Measurements from ENCODE around the gene RAD51B. TPM values are rescaled to one million over a fixed set of nuclear protein-coding genes. Genes with fewer than 3 reads are reported as not detected.

The RAD51B gene
- total and polyA plus RNA-seq, 4 donors = 2.8 to 39.6 (median 13.3) TPM; not detected in 1

GRCh38 chr14:68587931-68588330, 768.4 kb downstream of the RAD51B start:
- no peaks in the 10 kb centered on the region for H3K36me3 ChIP-seq (ENCODE audit: control insufficient read depth in 1 of 2, insufficient read depth in 2 of 2, low read length in 1 of 2)
- no peaks in the 10 kb centered on the region for H3K4me1 ChIP-seq (ENCODE audit: control insufficient read depth in 1 of 2, insufficient read depth in 2 of 2, low read length in 2 of 2)
- no peaks in the 10 kb centered on the region for H3K27me3 ChIP-seq (ENCODE audit: control insufficient read depth in 1 of 2, insufficient read depth in 2 of 2, low read length in 1 of 2)
- intact Hi-C loops (cut with DNase I) = no loop called here
- ATAC-seq (ENCODE audit: low FRiP score) (no peak), DNase-seq (no peak)
- H3K4me3 ChIP-seq (ENCODE audit: low read length in 2 of 2) = no peak overlapping the region
- no peak overlapping the region for H3K27ac ChIP-seq (ENCODE audit: low read depth in 1 of 2, low read length in 2 of 2)
- 94 to 95% methylated on average over 6 of the region's 6 CpGs for WGBS, 2 donors
- H3K9me3 ChIP-seq (ENCODE audit: control insufficient read depth, low read length) = no peaks in the 10 kb centered on the region

- peak; percentile 73 for ATAC-seq (ENCODE audit: low FRiP score)
- DNase-seq = no peak
- no peaks in the 10 kb centered on the region for H3K9me3 ChIP-seq (ENCODE audit: control insufficient read depth, low read length)
- H3K4me3 ChIP-seq (ENCODE audit: low read length in 2 of 2) = no peak overlapping the region
- no peaks in the 10 kb centered on the region for H3K36me3 ChIP-seq (ENCODE audit: control insufficient read depth in 1 of 2, insufficient read depth in 2 of 2, low read length in 1 of 2)
- no peaks in the 10 kb centered on the region for H3K4me1 ChIP-seq (ENCODE audit: control insufficient read depth in 1 of 2, insufficient read depth in 2 of 2, low read length in 2 of 2)
- no peak overlapping the region for H3K27ac ChIP-seq (ENCODE audit: low read depth in 1 of 2, low read length in 2 of 2)
- WGBS, 2 donors = 59% methylated on average over 7 of the region's 7 CpGs
- no peaks in the 10 kb centered on the region for H3K27me3 ChIP-seq (ENCODE audit: control insufficient read depth in 1 of 2, insufficient read depth in 2 of 2, low read length in 1 of 2)
- intact Hi-C loops (cut with DNase I) = no loop called here
These were observed 770.0 kb downstream of the RAD51B start for GRCh38 chr14:68589447-68590200.

- ATAC-seq (ENCODE audit: low FRiP score) = no peak
- intact Hi-C loops (cut with DNase I) = no loop called here
These were observed 770.6 kb downstream of the RAD51B start for GRCh38 chr14:68590201-68590522.

GRCh38 chr14:68591786-68592185, 772.2 kb downstream of the RAD51B start:
- WGBS, 2 donors = 93 to 96% methylated on average over 4 of the region's 4 CpGs

More at GRCh38 chr14:68590201-68590522, 770.6 kb downstream of the RAD51B start:
- Histone ChIP-seq H3K9me3 (ENCODE audit: control insufficient read depth, low read length) (no peaks in the 10 kb centered on the region), H3K27me3 (ENCODE audit: control insufficient read depth in 1 of 2, insufficient read depth in 2 of 2, low read length in 1 of 2) (no peaks in the 10 kb centered on the region), H3K27ac (ENCODE audit: low read depth in 1 of 2, low read length in 2 of 2) (no peak overlapping the region), H3K4me3 (ENCODE audit: low read length in 2 of 2) (no peak overlapping the region), H3K4me1 (ENCODE audit: control insufficient read depth in 1 of 2, insufficient read depth in 2 of 2, low read length in 2 of 2) (no peaks in the 10 kb centered on the region), H3K36me3 (ENCODE audit: control insufficient read depth in 1 of 2, insufficient read depth in 2 of 2, low read length in 1 of 2) (no peaks in the 10 kb centered on the region)
- WGBS, 2 donors = 97 to 98% methylated on average over 3 of the region's 3 CpGs
- DNase-seq = no peak

GRCh38 chr14:68592948-68593556, 773.5 kb downstream of the RAD51B start:
- intact Hi-C loops (cut with DNase I) = no loop called here
- Histone ChIP-seq H3K36me3 (ENCODE audit: control insufficient read depth in 1 of 2, insufficient read depth in 2 of 2, low read length in 1 of 2) (no peaks in the 10 kb centered on the region), H3K4me1 (ENCODE audit: control insufficient read depth in 1 of 2, insufficient read depth in 2 of 2, low read length in 2 of 2) (no peaks in the 10 kb centered on the region), H3K27me3 (ENCODE audit: control insufficient read depth in 1 of 2, insufficient read depth in 2 of 2, low read length in 1 of 2) (no peaks in the 10 kb centered on the region), H3K4me3 (ENCODE audit: low read length in 2 of 2) (no peak overlapping the region), H3K27ac (ENCODE audit: low read depth in 1 of 2, low read length in 2 of 2) (no peak overlapping the region), H3K9me3 (ENCODE audit: control insufficient read depth, low read length) (no peaks in the 10 kb centered on the region)
- no peak for ATAC-seq (ENCODE audit: low FRiP score)
- no peak for DNase-seq
- 91 to 94% methylated on average over 7 of the region's 7 CpGs for whole genome bisulfite sequencing, 2 donors

More at GRCh38 chr14:68591786-68592185, 772.2 kb downstream of the RAD51B start:
- H3K9me3 ChIP-seq (ENCODE audit: control insufficient read depth, low read length) = no peaks in the 10 kb centered on the region
- H3K27me3 ChIP-seq (ENCODE audit: control insufficient read depth in 1 of 2, insufficient read depth in 2 of 2, low read length in 1 of 2) = no peaks in the 10 kb centered on the region
- ATAC-seq (ENCODE audit: low FRiP score) (no peak), DNase-seq (no peak)
- no peaks in the 10 kb centered on the region for H3K4me1 ChIP-seq (ENCODE audit: control insufficient read depth in 1 of 2, insufficient read depth in 2 of 2, low read length in 2 of 2)
- H3K4me3 ChIP-seq (ENCODE audit: low read length in 2 of 2) = no peak overlapping the region
- no peaks in the 10 kb centered on the region for H3K36me3 ChIP-seq (ENCODE audit: control insufficient read depth in 1 of 2, insufficient read depth in 2 of 2, low read length in 1 of 2)
- intact Hi-C loops (cut with DNase I) = no loop called here
- no peak overlapping the region for H3K27ac ChIP-seq (ENCODE audit: low read depth in 1 of 2, low read length in 2 of 2)

GRCh38 chr14:68593806-68594536, 774.4 kb downstream of the RAD51B start:
- Histone ChIP-seq H3K4me3 (ENCODE audit: low read length in 2 of 2) (no peak overlapping the region), H3K36me3 (ENCODE audit: control insufficient read depth in 1 of 2, insufficient read depth in 2 of 2, low read length in 1 of 2) (no peaks in the 10 kb centered on the region), H3K4me1 (ENCODE audit: control insufficient read depth in 1 of 2, insufficient read depth in 2 of 2, low read length in 2 of 2) (peaks cover 0 to 2% of the 10 kb centered on the region in 2 donors), H3K27me3 (ENCODE audit: control insufficient read depth in 1 of 2, insufficient read depth in 2 of 2, low read length in 1 of 2) (no peaks in the 10 kb centered on the region), H3K9me3 (ENCODE audit: control insufficient read depth, low read length) (no peaks in the 10 kb centered on the region), H3K27ac (ENCODE audit: low read depth in 1 of 2, low read length in 2 of 2) (no peak overlapping the region)
- no peak for DNase-seq
- no peak for ATAC-seq (ENCODE audit: low FRiP score)
- WGBS, 2 donors = 84 to 86% methylated on average over 9 of the region's 9 CpGs
- intact Hi-C loops (cut with DNase I) = no loop called here

GRCh38 chr14:68594737-68595380, 775.3 kb downstream of the RAD51B start:
- ATAC-seq (ENCODE audit: low FRiP score) = no peak
- no peaks in the 10 kb centered on the region for H3K9me3 ChIP-seq (ENCODE audit: control insufficient read depth, low read length)
- no peaks in the 10 kb centered on the region for H3K36me3 ChIP-seq (ENCODE audit: control insufficient read depth in 1 of 2, insufficient read depth in 2 of 2, low read length in 1 of 2)
- H3K4me1 ChIP-seq (ENCODE audit: control insufficient read depth in 1 of 2, insufficient read depth in 2 of 2, low read length in 2 of 2) = peaks cover 0 to 2% of the 10 kb centered on the region in 2 donors
- DNase-seq = peak in 1 of 2 donors; percentile 59
- no peak overlapping the region for H3K27ac ChIP-seq (ENCODE audit: low read depth in 1 of 2, low read length in 2 of 2)
- H3K4me3 ChIP-seq (ENCODE audit: low read length in 2 of 2) = no peak overlapping the region
- H3K27me3 ChIP-seq (ENCODE audit: control insufficient read depth in 1 of 2, insufficient read depth in 2 of 2, low read length in 1 of 2) = no peaks in the 10 kb centered on the region
- intact Hi-C loops (cut with DNase I) = no loop called here
- 95 to 96% methylated on average over 6 of the region's 6 CpGs for WGBS, 2 donors

GRCh38 chr14:68596211-68596610, 776.6 kb downstream of the RAD51B start:
- Histone ChIP-seq H3K9me3 (ENCODE audit: control insufficient read depth, low read length) (no peaks in the 10 kb centered on the region), H3K4me3 (ENCODE audit: low read length in 2 of 2) (no peak overlapping the region), H3K27ac (ENCODE audit: low read depth in 1 of 2, low read length in 2 of 2) (no peak overlapping the region), H3K27me3 (ENCODE audit: control insufficient read depth in 1 of 2, insufficient read depth in 2 of 2, low read length in 1 of 2) (no peaks in the 10 kb centered on the region), H3K36me3 (ENCODE audit: control insufficient read depth in 1 of 2, insufficient read depth in 2 of 2, low read length in 1 of 2) (no peaks in the 10 kb centered on the region), H3K4me1 (ENCODE audit: control insufficient read depth in 1 of 2, insufficient read depth in 2 of 2, low read length in 2 of 2) (peaks cover 0 to 2% of the 10 kb centered on the region in 2 donors)
- DNase-seq (no peak), ATAC-seq (ENCODE audit: low FRiP score) (no peak)
- 83 to 95% methylated on average over 7 of the region's 7 CpGs for WGBS, 2 donors
- intact Hi-C loops (cut with DNase I) = no loop called here

All from aorta (tissue), 5 donors.